Muscle of leg (tissue), 11 donors: ENCODE data around the gene ARHGAP44. TPM values are rescaled to one million over a fixed set of nuclear protein-coding genes. Genes with fewer than 3 reads are reported as not detected.
"Not testable (repeated sequence)": the region's sequence is repeated elsewhere in the genome, so short reads cannot be mapped to it uniquely, and the experiment has no call there.

Source experiments
- DNase-seq: peaks from one replicate; pipeline ENCODE4 v3.0.0; 2013
- H3K27ac ChIP-seq: one replicate; pipeline ENCODE4 v1.5.1; 2013; ENCODE audit warnings: mild to moderate bottlenecking, low read length, control low read depth
- H3K27me3 ChIP-seq: one replicate; pipeline ENCODE4 v1.6.1; 2013; ENCODE audit warnings: low read length; ENCODE audit not compliant: control insufficient read depth, insufficient read depth
- H3K36me3 ChIP-seq: one replicate; pipeline ENCODE4 v1.6.1; 2013; ENCODE audit warnings: low read length; ENCODE audit not compliant: control insufficient read depth, insufficient read depth
- H3K4me1 ChIP-seq: one replicate; pipeline ENCODE4 v1.6.1; 2013; ENCODE audit warnings: low read length; ENCODE audit not compliant: control insufficient read depth, insufficient read depth
- H3K4me3 ChIP-seq: one replicate; pipeline ENCODE4 v1.5.1; 2013; ENCODE audit warnings: low read length, control low read depth
- H3K9me3 ChIP-seq: replicated peaks from 2 replicates; pipeline ENCODE4 v1.6.1; 2013; ENCODE audit warnings: low read depth, low read length; ENCODE audit not compliant: control insufficient read depth
- WGBS: methylation state at CpG from one replicate; pipeline ENCODE4 v1.1.5; 2013; ENCODE audit warnings: missing lambda C conversion rate; ENCODE audit not compliant: insufficient coverage; 5-methylcytosine and 5-hydroxymethylcytosine counted together
- polyA plus RNA-seq, 8 donors: library from polyadenylated mRNA; unstranded; fragments of 120-200 nt; gene quantifications; one replicate each; pipeline versions ENCODE4 v1.2.1 to v1.2.3, GENCODE V29; 2013; ENCODE audit warnings: inconsistent platforms in 1 of 8, low replicate concordance in 1 of 8; ENCODE audit not compliant: insufficient read length in 8 of 8, insufficient read depth in 1 of 8
- total RNA-seq: library from RNA; stranded (reverse); fragments of 120-200 nt; gene quantifications from one replicate; pipeline ENCODE4 v1.2.4, GENCODE V29; 2013

Gene ARHGAP44
- total and polyA plus RNA-seq, 9 donors, result 3.0 to 5.5 (median 4.5) TPM

DNA sequence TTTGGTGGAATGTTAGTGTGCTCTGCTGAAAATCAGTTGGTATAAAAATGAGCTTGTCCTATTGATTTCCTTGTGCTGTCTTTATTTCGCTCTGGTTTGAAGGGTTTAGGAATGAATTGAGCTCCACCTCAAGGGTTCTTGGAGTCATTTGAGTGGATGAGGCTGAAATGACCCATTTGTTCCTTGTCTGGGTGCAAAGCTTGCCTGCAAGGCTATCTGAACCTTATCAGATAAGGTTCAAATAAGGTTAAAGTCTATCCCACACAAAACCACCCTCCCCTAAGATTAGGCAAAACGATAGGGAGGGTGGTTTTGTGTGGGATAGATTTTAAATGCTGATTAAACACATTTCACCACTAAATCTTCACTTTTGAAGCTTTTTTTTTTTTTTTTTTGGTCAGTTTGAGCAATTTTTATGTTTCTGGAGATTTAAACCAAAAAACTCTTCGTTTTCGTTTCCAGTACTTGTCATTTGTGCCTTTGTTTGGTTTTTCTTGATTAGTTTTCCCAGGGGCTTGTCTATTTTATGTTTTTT lies 62.7 kb downstream of the ARHGAP44 start:
- Histone ChIP-seq H3K4me3 (no peak overlapping the region), H3K36me3 (no peaks in the 10 kb centered on the region), H3K27ac (no peak overlapping the region), H3K9me3 (no peaks in the 10 kb centered on the region), H3K27me3 (no peaks in the 10 kb centered on the region), H3K4me1 (no peaks in the 10 kb centered on the region)
- WGBS, result 100% methylated on average over 1 of the region's 4 CpGs
- no peak for DNase-seq

DNA sequence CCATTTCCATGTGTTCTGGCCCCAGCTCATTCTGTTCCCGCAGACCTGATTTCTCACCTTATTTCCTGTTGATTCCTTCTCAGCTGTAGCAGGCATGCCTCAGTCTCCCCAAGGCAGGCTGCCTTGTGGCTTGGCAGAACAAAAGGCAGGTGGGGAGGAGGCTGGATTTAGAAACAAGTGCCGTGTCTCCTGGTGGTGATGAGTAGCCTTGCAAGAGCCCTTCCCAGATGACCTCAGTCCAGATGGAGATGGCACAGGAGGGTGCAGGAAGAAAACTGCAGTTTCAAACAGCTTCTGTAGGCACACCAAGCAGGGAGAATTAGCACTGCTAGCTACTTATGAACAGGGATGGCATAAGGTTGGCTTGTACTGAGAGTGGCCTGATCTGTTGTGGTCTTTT lies 64.6 kb downstream of the ARHGAP44 start:
- no peaks in the 10 kb centered on the region for H3K4me1 ChIP-seq
- no peak overlapping the region for H3K4me3 ChIP-seq
- no peaks in the 10 kb centered on the region for H3K36me3 ChIP-seq
- WGBS, result 56% methylated on average over 2 of the region's 2 CpGs
- no peak overlapping the region for H3K27ac ChIP-seq
- peaks cover 2% of the 10 kb centered on the region for H3K9me3 ChIP-seq
- no peaks in the 10 kb centered on the region for H3K27me3 ChIP-seq
- DNase-seq, result no peak

DNA sequence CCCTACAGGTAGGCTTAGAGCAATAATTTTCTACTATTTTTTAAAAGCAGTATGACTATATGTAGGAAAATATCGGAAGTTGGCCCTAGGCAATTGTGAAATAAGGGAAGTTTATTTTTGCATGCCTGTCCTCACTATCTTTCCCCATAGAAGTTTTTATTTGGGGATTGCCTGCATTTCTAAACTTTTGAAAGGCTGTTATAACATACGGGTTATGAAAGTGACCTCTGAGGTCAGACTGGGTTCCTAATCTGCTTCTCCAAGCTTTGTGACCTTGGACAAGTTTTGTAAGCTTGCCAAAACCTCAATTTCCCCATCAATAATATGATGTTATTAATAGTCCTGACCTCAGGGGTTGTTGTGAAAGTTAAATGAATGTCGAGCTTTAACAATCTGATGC lies 67.1 kb downstream of the ARHGAP44 start:
- peaks cover 2% of the 10 kb centered on the region for H3K9me3 ChIP-seq
- no peak overlapping the region for H3K27ac ChIP-seq
- no peak for DNase-seq
- no CpG with 5 or more reads among the region's 3 CpGs for WGBS
- no peak overlapping the region for H3K4me3 ChIP-seq
- H3K27me3 ChIP-seq, result no peaks in the 10 kb centered on the region
- no peaks in the 10 kb centered on the region for H3K36me3 ChIP-seq
- no peaks in the 10 kb centered on the region for H3K4me1 ChIP-seq

DNA sequence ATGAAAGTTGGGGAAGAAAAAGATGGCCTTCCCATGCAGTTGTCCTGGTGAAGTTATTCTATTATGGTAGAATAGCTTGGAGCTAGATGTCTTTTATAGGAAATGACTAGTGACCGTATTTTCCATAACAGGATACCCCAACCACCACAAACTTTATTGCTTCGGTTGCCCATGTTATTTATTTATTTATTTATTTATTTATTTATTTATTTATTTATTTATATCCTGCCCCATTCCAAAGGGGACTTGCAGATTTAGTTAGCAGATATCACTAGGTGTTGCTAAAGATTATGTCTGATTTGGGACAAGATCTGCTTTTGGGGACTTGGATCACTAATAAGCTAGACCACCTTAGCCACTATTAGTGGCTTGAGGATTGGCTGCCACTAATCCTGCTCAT lies 68.3 kb downstream of the ARHGAP44 start:
- Histone ChIP-seq H3K36me3 (no peaks in the 10 kb centered on the region), H3K4me3 (no peak overlapping the region), H3K27ac (no peak overlapping the region), H3K9me3 (peaks cover 2% of the 10 kb centered on the region), H3K4me1 (no peaks in the 10 kb centered on the region), H3K27me3 (no peaks in the 10 kb centered on the region)
- DNase-seq, result no peak
- WGBS, result no CpG with 5 or more reads among the region's 2 CpGs

DNA sequence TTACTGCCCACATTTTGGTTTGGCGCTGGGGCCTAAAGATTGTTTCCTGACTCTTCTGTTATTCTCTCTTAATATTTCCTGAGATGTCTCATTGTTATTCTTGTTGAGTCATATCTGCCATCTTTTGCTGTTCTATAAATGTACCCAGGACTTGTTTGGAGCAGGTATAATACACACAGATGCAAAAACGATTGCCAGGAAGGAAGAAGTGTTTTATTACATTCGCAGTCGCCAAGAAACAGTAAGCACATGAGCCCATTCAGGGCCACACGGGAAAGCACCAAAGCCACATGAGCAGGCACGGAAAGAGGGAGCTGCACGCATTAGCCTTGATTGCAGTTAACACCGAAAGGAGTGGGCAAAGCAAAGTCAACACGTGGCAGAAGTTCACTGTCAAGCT lies 70.2 kb downstream of the ARHGAP44 start:
- Histone ChIP-seq H3K9me3 (peaks cover 2% of the 10 kb centered on the region), H3K4me1 (no peaks in the 10 kb centered on the region), H3K4me3 (no peak overlapping the region), H3K36me3 (no peaks in the 10 kb centered on the region), H3K27ac (no peak overlapping the region), H3K27me3 (no peaks in the 10 kb centered on the region)
- peak; percentile 21 for DNase-seq
- 52% methylated on average over 8 of the region's 9 CpGs for WGBS

DNA sequence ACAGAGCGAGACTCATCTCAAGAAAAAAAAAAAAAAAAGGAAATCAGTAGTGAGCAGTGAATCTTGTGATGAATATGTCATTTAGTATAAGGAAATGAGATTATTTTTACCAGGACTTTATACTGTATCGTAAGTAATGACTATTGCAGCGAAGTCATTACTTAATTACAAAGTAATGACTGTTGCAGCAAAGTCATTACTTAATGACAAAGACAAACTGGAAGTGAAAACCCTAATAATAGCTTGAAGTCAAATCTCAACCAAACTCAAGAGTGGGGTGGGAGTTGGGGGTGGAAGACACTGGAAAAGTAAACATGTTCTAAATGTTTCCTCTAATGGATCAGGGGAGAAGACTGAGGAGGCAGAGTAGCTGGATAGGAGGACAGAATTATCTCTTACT lies 76.5 kb downstream of the ARHGAP44 start:
- H3K9me3 ChIP-seq, result no peaks in the 10 kb centered on the region
- WGBS, result 100% methylated on average over 1 of the region's 3 CpGs
- no peak overlapping the region for H3K27ac ChIP-seq
- no peak for DNase-seq
- H3K36me3 ChIP-seq, result no peaks in the 10 kb centered on the region
- H3K4me3 ChIP-seq, result no peak overlapping the region
- no peaks in the 10 kb centered on the region for H3K4me1 ChIP-seq
- no peaks in the 10 kb centered on the region for H3K27me3 ChIP-seq

DNA sequence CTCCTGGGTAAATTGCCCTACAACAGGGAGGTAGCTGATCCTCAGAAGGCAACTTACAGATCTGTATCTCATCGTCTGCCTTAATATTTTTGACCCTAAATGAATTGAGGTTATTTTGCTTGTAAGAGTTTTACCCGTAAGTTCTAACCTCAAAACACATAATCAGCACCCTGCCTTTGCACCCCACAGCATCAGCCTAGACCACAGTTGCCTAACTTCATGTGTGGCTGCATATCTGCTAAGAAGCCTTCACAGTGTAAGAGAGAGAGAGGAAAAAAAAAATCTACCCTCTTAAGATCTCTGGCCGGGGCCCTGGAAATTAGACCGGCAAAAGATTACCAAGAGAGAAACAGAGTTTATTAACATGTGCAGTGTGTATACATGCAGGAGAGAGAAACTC lies 76.9 kb downstream of the ARHGAP44 start:
- Histone ChIP-seq H3K36me3 (no peaks in the 10 kb centered on the region), H3K27ac (no peak overlapping the region), H3K4me1 (no peaks in the 10 kb centered on the region), H3K9me3 (no peaks in the 10 kb centered on the region), H3K27me3 (no peaks in the 10 kb centered on the region), H3K4me3 (no peak overlapping the region)
- no peak for DNase-seq
- WGBS, result no CpG with 5 or more reads among the region's 4 CpGs

DNA sequence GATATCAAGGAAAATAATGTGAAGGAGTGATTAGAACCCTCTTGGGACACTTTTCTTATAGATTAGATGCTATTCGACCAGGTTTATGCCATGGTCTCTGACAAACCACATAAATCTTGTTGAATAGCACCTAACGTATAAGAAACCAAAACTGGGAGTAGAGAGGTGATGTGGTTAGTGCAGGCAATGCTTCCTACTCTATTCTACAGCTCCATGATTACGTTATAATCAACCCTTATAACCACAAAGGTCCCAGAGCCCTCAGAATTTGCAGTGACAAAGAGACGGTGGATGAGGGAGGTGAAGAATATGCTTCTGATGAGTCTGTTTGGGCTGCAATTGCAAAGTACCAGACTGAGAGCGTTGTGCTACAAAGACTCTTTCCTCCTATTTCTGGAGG lies 78.4 kb downstream of the ARHGAP44 start:
- no peaks in the 10 kb centered on the region for H3K4me1 ChIP-seq
- no peak overlapping the region for H3K4me3 ChIP-seq
- WGBS, result no CpG with 5 or more reads among the region's 5 CpGs
- no peak overlapping the region for H3K27ac ChIP-seq
- H3K27me3 ChIP-seq, result no peaks in the 10 kb centered on the region
- H3K36me3 ChIP-seq, result no peaks in the 10 kb centered on the region
- peaks cover 2% of the 10 kb centered on the region for H3K9me3 ChIP-seq
- no peak for DNase-seq

DNA sequence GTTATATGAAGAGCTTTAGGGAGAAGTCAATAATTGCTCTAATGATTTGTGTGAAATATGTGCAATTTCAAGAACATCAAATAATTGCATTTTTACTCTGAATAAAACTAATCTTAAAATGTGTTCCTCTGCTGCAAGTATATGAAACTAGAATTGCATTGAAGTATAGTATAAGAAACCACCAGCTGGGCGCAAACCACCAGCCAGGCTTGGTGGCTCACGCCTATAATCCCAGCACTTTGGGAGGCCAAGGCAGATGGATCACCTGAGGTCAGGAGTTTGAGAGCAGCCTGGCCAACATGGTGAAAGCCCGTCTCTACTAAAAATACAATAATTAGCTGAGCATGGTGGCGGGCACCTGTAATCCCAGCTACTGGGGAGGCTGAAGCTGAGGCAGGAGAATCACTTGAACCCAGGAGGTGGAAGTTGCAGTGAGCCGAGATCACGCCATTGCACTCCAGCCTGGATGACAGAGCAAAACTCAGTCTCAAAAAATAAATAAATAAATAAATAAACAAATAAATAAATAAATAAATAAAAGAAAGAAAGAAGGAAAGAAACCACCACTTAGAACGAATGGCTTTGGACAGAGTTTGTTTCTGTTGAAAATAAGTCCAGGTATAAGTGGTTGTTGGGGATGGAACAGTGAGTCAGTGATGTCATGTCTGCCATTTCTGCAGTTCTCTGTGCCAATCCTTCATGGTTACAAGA lies 84.3 kb downstream of the ARHGAP44 start:
- 100% methylated on average over 2 of the region's 7 CpGs for WGBS
- not testable (repeated sequence) for H3K9me3 ChIP-seq

DNA sequence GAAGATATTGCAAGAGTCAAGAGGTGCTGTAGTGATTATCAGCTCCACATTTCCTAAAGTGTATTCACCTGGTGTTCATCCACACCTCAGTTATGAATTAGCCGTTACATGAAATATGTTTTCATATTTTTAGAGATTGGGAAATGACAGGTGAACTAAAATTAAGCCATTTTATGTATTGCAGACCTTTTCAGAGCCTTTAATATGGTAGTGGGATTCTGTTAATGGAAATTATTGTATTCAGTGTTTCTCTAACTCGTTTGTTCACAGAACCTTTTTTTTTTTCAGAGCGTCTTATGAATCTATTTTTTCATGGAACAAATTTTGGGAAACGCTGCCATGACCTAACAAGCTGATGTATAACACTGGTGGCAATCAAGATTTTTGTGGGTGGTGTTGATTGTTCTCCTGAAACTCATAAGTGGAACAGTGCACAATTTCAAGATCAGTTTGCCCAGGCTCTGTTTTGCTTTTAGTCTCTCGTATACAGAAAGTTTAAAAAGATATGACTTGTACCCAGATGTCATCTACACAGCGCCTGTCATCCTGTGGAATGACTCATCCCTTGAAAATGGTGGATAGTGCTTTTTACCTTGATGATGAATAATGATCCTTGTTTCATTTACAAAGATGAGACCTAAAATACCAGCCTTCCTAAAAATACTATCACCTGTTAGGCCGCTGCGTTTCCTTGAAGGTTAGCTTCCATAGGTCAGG lies 88.8 kb downstream of the ARHGAP44 start:
- WGBS, result 100% methylated on average over 1 of the region's 8 CpGs
- DNase-seq, result no peak
- no peak overlapping the region for H3K4me3 ChIP-seq

More for the DNA sequence above, 84.3 kb downstream of the ARHGAP44 start:
- H3K4me1 ChIP-seq, H3K27ac ChIP-seq, DNase-seq, H3K4me3 ChIP-seq, H3K36me3 ChIP-seq, H3K27me3 ChIP-seq: not testable (repeated sequence)

More for the DNA sequence above, 88.8 kb downstream of the ARHGAP44 start:
- no peaks in the 10 kb centered on the region for H3K27me3 ChIP-seq
- peaks cover 2% of the 10 kb centered on the region for H3K9me3 ChIP-seq
- no peaks in the 10 kb centered on the region for H3K36me3 ChIP-seq
- no peaks in the 10 kb centered on the region for H3K4me1 ChIP-seq
- no peak overlapping the region for H3K27ac ChIP-seq
